IMR-90 (cell line): ENCODE measurements around the gene CDK8.

Source experiments
- BHLHE40 ChIP-seq: fragments of 150-350 bp; IDR thresholded peaks from 2 replicates; pipeline ENCODE4 v1.6.1; 2016; ENCODE audit warnings: mild to moderate bottlenecking, low read depth, low read length
- CEBPB ChIP-seq: IDR thresholded peaks from 2 replicates; pipeline ENCODE4 v1.6.1; 2012; ENCODE audit warnings: low read depth, low read length, improper control_type of control experiment
- CHD1 ChIP-seq: IDR thresholded peaks from 2 replicates; pipeline ENCODE4 v1.6.1; 2012; ENCODE audit warnings: low read depth, low read length, improper control_type of control experiment
- FOS ChIP-seq: fragments of 150-350 bp; IDR thresholded peaks from 2 replicates; pipeline ENCODE4 v1.6.1; 2016; ENCODE audit warnings: low read depth, low read length
- POLR2A ChIP-seq: IDR thresholded peaks from 2 replicates; pipeline ENCODE4 v1.6.1; 2012; ENCODE audit warnings: mild to moderate bottlenecking, low read depth, low read length
- RAD21 ChIP-seq: IDR thresholded peaks from 2 replicates; pipeline ENCODE4 v1.6.1; 2012; ENCODE audit warnings: low read length, improper control_type of control experiment
- TF ChIP-seq, protein P1 (sequence below): conservative IDR thresholded peaks from 2 replicates; pipeline ENCODE4 v1.5.1; 2012; ENCODE audit warnings: mild to moderate bottlenecking, low read depth, low read length, improper control_type of control experiment

DNA sequence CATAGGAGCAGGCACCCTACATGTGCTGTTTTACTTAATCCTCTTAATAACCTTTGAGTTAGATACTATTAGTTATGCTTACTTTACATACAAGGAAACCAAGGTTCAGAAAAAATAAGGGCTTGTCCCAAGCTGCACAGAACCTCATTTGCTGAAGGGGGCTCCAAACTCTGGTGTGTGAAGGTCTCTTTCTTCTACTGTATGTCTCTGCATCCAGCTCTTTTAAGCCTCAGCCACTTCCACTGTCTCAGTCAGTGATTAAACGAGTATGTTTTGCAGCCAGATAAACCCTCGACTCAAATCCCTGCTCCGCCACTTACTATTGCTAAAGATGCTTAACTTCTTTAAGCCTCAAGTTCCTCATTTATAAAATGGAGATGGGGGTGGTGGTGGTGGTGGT, 191.2 kb downstream of the CDK8 start:
- TF ChIP-seq, protein P1, sequence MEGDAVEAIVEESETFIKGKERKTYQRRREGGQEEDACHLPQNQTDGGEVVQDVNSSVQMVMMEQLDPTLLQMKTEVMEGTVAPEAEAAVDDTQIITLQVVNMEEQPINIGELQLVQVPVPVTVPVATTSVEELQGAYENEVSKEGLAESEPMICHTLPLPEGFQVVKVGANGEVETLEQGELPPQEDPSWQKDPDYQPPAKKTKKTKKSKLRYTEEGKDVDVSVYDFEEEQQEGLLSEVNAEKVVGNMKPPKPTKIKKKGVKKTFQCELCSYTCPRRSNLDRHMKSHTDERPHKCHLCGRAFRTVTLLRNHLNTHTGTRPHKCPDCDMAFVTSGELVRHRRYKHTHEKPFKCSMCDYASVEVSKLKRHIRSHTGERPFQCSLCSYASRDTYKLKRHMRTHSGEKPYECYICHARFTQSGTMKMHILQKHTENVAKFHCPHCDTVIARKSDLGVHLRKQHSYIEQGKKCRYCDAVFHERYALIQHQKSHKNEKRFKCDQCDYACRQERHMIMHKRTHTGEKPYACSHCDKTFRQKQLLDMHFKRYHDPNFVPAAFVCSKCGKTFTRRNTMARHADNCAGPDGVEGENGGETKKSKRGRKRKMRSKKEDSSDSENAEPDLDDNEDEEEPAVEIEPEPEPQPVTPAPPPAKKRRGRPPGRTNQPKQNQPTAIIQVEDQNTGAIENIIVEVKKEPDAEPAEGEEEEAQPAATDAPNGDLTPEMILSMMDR = no peak
- TF ChIP-seq FOS = no peak
- TF ChIP-seq CHD1 = no peak
- no peak for TF ChIP-seq CEBPB
- no peak for TF ChIP-seq RAD21
- TF ChIP-seq BHLHE40 = no peak
- no peak for TF ChIP-seq POLR2A
